ENCODE results near the gene SS18L1.

SS18L1 gene

GRCh38 chr20:62155428-62156253, 12.1 kb downstream of the SS18L1 start:
- peaks cover 0 to 14% (median 8%) of the 10 kb centered on the region in 5 experiments for H3K9me3 ChIP-seq (ENCODE audit: control extremely low read depth in 1 of 5, control insufficient read depth in 4 of 5, insufficient read depth in 2 of 5, low read depth in 1 of 5, low read length in 4 of 5)
- no peak overlapping the region for H3K4me3 ChIP-seq (ENCODE audit: control insufficient read depth in 1 of 7, extremely low read depth in 1 of 7, insufficient read depth in 4 of 7, low read depth in 2 of 7, low read length in 6 of 7)
- ChIA-PET POLR2A (interaction anchor here (0.9 to 1.4 kb wide), 2 partner anchors 11 to 145 kb away, joined by 3 to 6 read pairs; no protein-coding TSS in a partner anchor), CTCF (interaction anchor here (0.8 to 2.8 kb wide), 12 partner anchors 8 to 145 kb away, joined by 3 to 26 read pairs (median 5); no protein-coding TSS in a partner anchor)
- peaks cover 0 to 6% (median 2%) of the 10 kb centered on the region in 4 experiments for H3K4me1 ChIP-seq (ENCODE audit: control extremely low read depth in 1 of 4, control insufficient read depth in 4 of 4, insufficient read depth in 4 of 4, low read length in 3 of 4)
- peaks cover 2 to 58% (median 28%) of the 10 kb centered on the region in 4 experiments for H3K36me3 ChIP-seq (ENCODE audit: control insufficient read depth in 4 of 4, insufficient read depth in 4 of 4, low read length in 3 of 4)
- H3K27ac ChIP-seq (ENCODE audit: insufficient read depth in 1 of 2, low read depth in 1 of 2, low read length in 2 of 2, poor library complexity in 1 of 2, severe bottlenecking in 2 of 2), result no peak overlapping the region
- H3K27me3 ChIP-seq (replicated peaks in 2 of 5; ENCODE audit: control insufficient read depth in 4 of 5, insufficient read depth in 5 of 5, low read length in 4 of 5), result no peaks in the 10 kb centered on the region
- DNase-seq, result no peak
- 98% methylated on average over 14 of the region's 29 CpGs for WGBS (ENCODE audit: insufficient coverage)

- peaks cover 0 to 14% (median 8%) of the 10 kb centered on the region in 5 experiments for H3K9me3 ChIP-seq (ENCODE audit: control extremely low read depth in 1 of 5, control insufficient read depth in 4 of 5, insufficient read depth in 2 of 5, low read depth in 1 of 5, low read length in 4 of 5)
- WGBS (ENCODE audit: insufficient coverage), result 100% methylated on average over 1 of the region's 3 CpGs
- CTCF ChIA-PET, result interaction anchor here (0.7 to 2.8 kb wide), 15 partner anchors 9 to 151 kb away, joined by 3 to 26 read pairs (median 5); no protein-coding TSS in a partner anchor
- H3K27me3 ChIP-seq (replicated peaks in 2 of 5; ENCODE audit: control insufficient read depth in 4 of 5, insufficient read depth in 5 of 5, low read length in 4 of 5), result no peaks in the 10 kb centered on the region
- POLR2A ChIA-PET, result interaction anchor here (0.8 to 1.4 kb wide), 3 partner anchors 12 to 145 kb away, joined by 3 to 6 read pairs (median 3); no protein-coding TSS in a partner anchor
- H3K4me1 ChIP-seq (ENCODE audit: control extremely low read depth in 1 of 4, control insufficient read depth in 4 of 4, insufficient read depth in 4 of 4, low read length in 3 of 4), result peaks cover 0 to 6% (median 2%) of the 10 kb centered on the region in 4 experiments
- no peak for DNase-seq
- H3K36me3 ChIP-seq (ENCODE audit: control insufficient read depth in 4 of 4, insufficient read depth in 4 of 4, low read length in 3 of 4), result peaks cover 2 to 60% (median 30%) of the 10 kb centered on the region in 4 experiments
- no peak overlapping the region for H3K27ac ChIP-seq (ENCODE audit: insufficient read depth in 1 of 2, low read depth in 1 of 2, low read length in 2 of 2, poor library complexity in 1 of 2, severe bottlenecking in 2 of 2)
- H3K4me3 ChIP-seq (ENCODE audit: control insufficient read depth in 1 of 7, extremely low read depth in 1 of 7, insufficient read depth in 4 of 7, low read depth in 2 of 7, low read length in 6 of 7), result no peak overlapping the region
Measured at GRCh38 chr20:62156254-62156556, 12.6 kb downstream of the SS18L1 start.

GRCh38 chr20:62156592-62157386, 13.2 kb downstream of the SS18L1 start:
- ChIA-PET POLR2A (interaction anchor here (0.8 to 1.4 kb wide), 3 partner anchors 13 to 146 kb away, joined by 3 to 6 read pairs (median 3); no protein-coding TSS in a partner anchor), CTCF (interaction anchor here (0.7 to 2.8 kb wide), 15 partner anchors 9 to 151 kb away, joined by 3 to 26 read pairs (median 5); no protein-coding TSS in a partner anchor)
- Histone ChIP-seq H3K27ac (ENCODE audit: insufficient read depth in 1 of 2, low read depth in 1 of 2, low read length in 2 of 2, poor library complexity in 1 of 2, severe bottlenecking in 2 of 2) (no peak overlapping the region), H3K4me1 (ENCODE audit: control extremely low read depth in 1 of 4, control insufficient read depth in 4 of 4, insufficient read depth in 4 of 4, low read length in 3 of 4) (peaks cover 0 to 6% (median 2%) of the 10 kb centered on the region in 4 experiments), H3K27me3 (replicated peaks in 2 of 5; ENCODE audit: control insufficient read depth in 4 of 5, insufficient read depth in 5 of 5, low read length in 4 of 5) (no peaks in the 10 kb centered on the region), H3K9me3 (ENCODE audit: control extremely low read depth in 1 of 5, control insufficient read depth in 4 of 5, insufficient read depth in 2 of 5, low read depth in 1 of 5, low read length in 4 of 5) (peaks cover 0 to 14% (median 8%) of the 10 kb centered on the region in 5 experiments), H3K4me3 (ENCODE audit: control insufficient read depth in 1 of 7, extremely low read depth in 1 of 7, insufficient read depth in 4 of 7, low read depth in 2 of 7, low read length in 6 of 7) (no peak overlapping the region), H3K36me3 (ENCODE audit: control insufficient read depth in 4 of 4, insufficient read depth in 4 of 4, low read length in 3 of 4) (peaks cover 2 to 66% (median 33%) of the 10 kb centered on the region in 4 experiments)
- WGBS (ENCODE audit: insufficient coverage), result 56% methylated on average over 16 of the region's 24 CpGs
- peak; percentile 75 to 89 (median 89) for DNase-seq

GRCh38 chr20:62157387-62158087, 14.0 kb downstream of the SS18L1 start:
- Histone ChIP-seq H3K9me3 (ENCODE audit: control extremely low read depth in 1 of 5, control insufficient read depth in 4 of 5, insufficient read depth in 2 of 5, low read depth in 1 of 5, low read length in 4 of 5) (peaks cover 0 to 11% (median 4%) of the 10 kb centered on the region in 5 experiments), H3K27ac (ENCODE audit: insufficient read depth in 1 of 2, low read depth in 1 of 2, low read length in 2 of 2, poor library complexity in 1 of 2, severe bottlenecking in 2 of 2) (no peak overlapping the region), H3K36me3 (ENCODE audit: control insufficient read depth in 4 of 4, insufficient read depth in 4 of 4, low read length in 3 of 4) (peaks cover 2 to 62% (median 32%) of the 10 kb centered on the region in 4 experiments), H3K4me3 (ENCODE audit: control insufficient read depth in 1 of 7, extremely low read depth in 1 of 7, insufficient read depth in 4 of 7, low read depth in 2 of 7, low read length in 6 of 7) (no peak overlapping the region), H3K27me3 (replicated peaks in 2 of 5; ENCODE audit: control insufficient read depth in 4 of 5, insufficient read depth in 5 of 5, low read length in 4 of 5) (no peaks in the 10 kb centered on the region), H3K4me1 (ENCODE audit: control extremely low read depth in 1 of 4, control insufficient read depth in 4 of 4, insufficient read depth in 4 of 4, low read length in 3 of 4) (peaks cover 0 to 6% (median 2%) of the 10 kb centered on the region in 4 experiments)
- DNase-seq, result no peak
- ChIA-PET POLR2A (interaction anchor here (1.4 kb wide), 1 partner anchor 13 kb away, joined by 6 read pairs; no protein-coding TSS in a partner anchor), CTCF (interaction anchor here (1.2 to 2.8 kb wide), 4 partner anchors 14 to 147 kb away, joined by 4 to 26 read pairs (median 8); no protein-coding TSS in a partner anchor)
- WGBS (ENCODE audit: insufficient coverage), result 94% methylated on average over 16 of the region's 25 CpGs

GRCh38 chr20:62158088-62158400, 14.5 kb downstream of the SS18L1 start:
- Histone ChIP-seq H3K27me3 (replicated peaks in 2 of 5; ENCODE audit: control insufficient read depth in 4 of 5, insufficient read depth in 5 of 5, low read length in 4 of 5) (no peaks in the 10 kb centered on the region), H3K4me1 (ENCODE audit: control extremely low read depth in 1 of 4, control insufficient read depth in 4 of 4, insufficient read depth in 4 of 4, low read length in 3 of 4) (peaks cover 0 to 6% (median 2%) of the 10 kb centered on the region in 4 experiments), H3K4me3 (ENCODE audit: control insufficient read depth in 1 of 7, extremely low read depth in 1 of 7, insufficient read depth in 4 of 7, low read depth in 2 of 7, low read length in 6 of 7) (no peak overlapping the region), H3K36me3 (ENCODE audit: control insufficient read depth in 4 of 4, insufficient read depth in 4 of 4, low read length in 3 of 4) (peaks cover 2 to 64% (median 31%) of the 10 kb centered on the region in 4 experiments), H3K9me3 (ENCODE audit: control extremely low read depth in 1 of 5, control insufficient read depth in 4 of 5, insufficient read depth in 2 of 5, low read depth in 1 of 5, low read length in 4 of 5) (peaks cover 0 to 7% (median 4%) of the 10 kb centered on the region in 5 experiments), H3K27ac (ENCODE audit: insufficient read depth in 1 of 2, low read depth in 1 of 2, low read length in 2 of 2, poor library complexity in 1 of 2, severe bottlenecking in 2 of 2) (no peak overlapping the region)
- WGBS (ENCODE audit: insufficient coverage), result 98% methylated on average over 12 of the region's 12 CpGs
- DNase-seq, result no peak
- POLR2A ChIA-PET, result no interaction called here
- CTCF ChIA-PET, result interaction anchor here (1.6 to 2.8 kb wide), 3 partner anchors 14 to 147 kb away, joined by 6 to 26 read pairs (median 11); no protein-coding TSS in a partner anchor

GRCh38 chr20:62158541-62158940, 15.0 kb downstream of the SS18L1 start:
- WGBS (ENCODE audit: insufficient coverage), result 98% methylated on average over 22 of the region's 22 CpGs
- no peak for DNase-seq
- CTCF ChIA-PET, result interaction anchor here (2.6 kb wide), 1 partner anchor 148 kb away, joined by 26 read pairs; no protein-coding TSS in a partner anchor
- H3K9me3 ChIP-seq (ENCODE audit: control extremely low read depth in 1 of 5, control insufficient read depth in 4 of 5, insufficient read depth in 2 of 5, low read depth in 1 of 5, low read length in 4 of 5), result peaks cover 0 to 2% (median 0%) of the 10 kb centered on the region in 5 experiments
- peaks cover 0 to 6% (median 2%) of the 10 kb centered on the region in 4 experiments for H3K4me1 ChIP-seq (ENCODE audit: control extremely low read depth in 1 of 4, control insufficient read depth in 4 of 4, insufficient read depth in 4 of 4, low read length in 3 of 4)
- POLR2A ChIA-PET, result no interaction called here
- H3K27me3 ChIP-seq (replicated peaks in 2 of 5; ENCODE audit: control insufficient read depth in 4 of 5, insufficient read depth in 5 of 5, low read length in 4 of 5), result no peaks in the 10 kb centered on the region
- H3K36me3 ChIP-seq (ENCODE audit: control insufficient read depth in 4 of 4, insufficient read depth in 4 of 4, low read length in 3 of 4), result peaks cover 2 to 63% (median 30%) of the 10 kb centered on the region in 4 experiments
- H3K27ac ChIP-seq (ENCODE audit: insufficient read depth in 1 of 2, low read depth in 1 of 2, low read length in 2 of 2, poor library complexity in 1 of 2, severe bottlenecking in 2 of 2), result no peak overlapping the region
- no peak overlapping the region for H3K4me3 ChIP-seq (ENCODE audit: control insufficient read depth in 1 of 7, extremely low read depth in 1 of 7, insufficient read depth in 4 of 7, low read depth in 2 of 7, low read length in 6 of 7)
